Heart right ventricle (tissue), 16 donors: ENCODE results near the gene SOCS3. TPM values are rescaled to one million over a fixed set of nuclear protein-coding genes. Genes with fewer than 3 reads are reported as not detected.

ENCODE experiments used
- ATAC-seq, 8 donors: fragments of 200-7000 bp; cut with Tn5 transposase; one replicate each; pipeline ENCODE4 v1.9.1; 2020; ENCODE audit warnings: mild to moderate bottlenecking in 8 of 8, moderate library complexity in 8 of 8, moderate number of reproducible peaks in 1 of 8
- DNase-seq, 2 donors: peaks; one replicate each; pipeline ENCODE4 v3.0.0-alpha.2; 2020
- H3K27ac ChIP-seq, 10 donors: fragments of 200-600 bp; sonication (generic) in 2 of 10; one replicate each; pipeline versions ENCODE4 v1.5.0 to v1.8.0; 2020 to 2022; ENCODE audit warnings: mild to moderate bottlenecking in 3 of 10
- H3K27me3 ChIP-seq, 7 donors: fragments of 200-600 bp; one replicate each; pipeline ENCODE4 v1.8.0; 2021 to 2022; ENCODE audit warnings: mild to moderate bottlenecking in 2 of 7
- H3K36me3 ChIP-seq, 9 donors: fragments of 200-600 bp; sonication (generic) in 1 of 9; one replicate each; pipeline versions ENCODE4 v1.5.0 to v1.8.0; 2020 to 2022; ENCODE audit warnings: mild to moderate bottlenecking in 2 of 9
- H3K4me1 ChIP-seq, 9 donors: fragments of 200-600 bp; sonication (generic) in 1 of 9; one replicate each; pipeline versions ENCODE4 v1.5.0 to v1.8.0; 2020 to 2022; ENCODE audit warnings: mild to moderate bottlenecking in 4 of 9
- H3K4me3 ChIP-seq, 10 donors: fragments of 200-600 bp; sonication (generic) in 2 of 10; one replicate each; pipeline versions ENCODE4 v1.5.0 to v1.8.0; 2020 to 2022; ENCODE audit warnings: mild to moderate bottlenecking in 7 of 10, moderate library complexity in 2 of 10
- H3K9me3 ChIP-seq, 11 donors: fragments of 200-600 bp in 10 of 11; sonication (generic) in 2 of 11; one replicate each; pipeline versions ENCODE4 v1.5.0 to v1.8.0; 2013 to 2022; ENCODE audit warnings: mild to moderate bottlenecking in 2 of 11, control low read depth in 1 of 11, moderate library complexity in 1 of 11
- WGBS, 2 donors: extraction: QIAGEN DNeasy Blood & Tissue Kit; methylation state at CpG; one replicate each; pipeline ENCODE4 v1.1.7; 2013; ENCODE audit warnings: inconsistent platforms in 1 of 2; 5-methylcytosine and 5-hydroxymethylcytosine counted together
- intact Hi-C, 10 donors: fragments of 100-400 bp; cut with DNase I; formaldehyde crosslinking; loops; one replicate each; pipeline versions ENCODE4 v1.11.1 to v1.14.2; 2022
- polyA plus RNA-seq, 2 donors: library from polyadenylated mRNA; stranded (reverse); fragments of 200-250 nt; gene quantifications; one replicate each; pipeline ENCODE4 v1.2.3, GENCODE V29; 2013
- total RNA-seq, 10 donors: library from RNA; stranded (reverse); fragmentation: NEBNext Ultra II Directional in 3 of 10; extraction: Animal tissue kit (Norgen Biotek cat#: 25700) in 3 of 10; gene quantifications; one replicate each; pipeline versions ENCODE4 v1.2.1 to v1.2.4, GENCODE V29; 2021 to 2023
- TF ChIP-seq, protein P1 (sequence below), 9 donors: fragments of 200-600 bp; sonication (generic) in 2 of 9; IDR thresholded peaks; one replicate each; pipeline versions ENCODE4 v1.5.0 to v1.8.0; 2021 to 2022; ENCODE audit warnings: antibody characterized with exemption in 9 of 9, mild to moderate bottlenecking in 5 of 9, moderate library complexity in 1 of 9
- donor health status: Arrhythmogenic right ventricular cardiomyopathy.
- donor health status: ischemic (EF 13 %, LVEDD 7.1; RV severe dilation, severe dysfunction).
- donor health status: healthy with polysubstance abuse.
- donor health status: DM: no; HTN: yes; CAD: no.
- donor health status: DM: no; HTN: no; CAD: no.
- donor health status: ischemic (EF 25% LVEDD 6.9; RV normal size, moderate dysfunction).
- donor health status: ischemic (EF 25% LVEDD 5.7; RV mildly dilated, moderate dysfunction).
- donor health status: healthy.
- donor health status: DM: yes; HTN: yes; CAD: no.
- donor health status: Ischemic cardiomyopathy.
- donor health status: ischemic (EF 35%, LVEDD 5.7; RV mildly dilated, moderate dysfunction).
- donor health status: nonischemic (EF 11% LVEDD 7.7; RV severe dilation, severe dysfunction).
- donor health status: DM: yes; HTN: yes; CAD: no.
- donor health status: PGD.
- donor health status: ischemic (EF 29% LVEDD 5.4; RV normal size, mild dysfunction).
- donor health status: nonischemic (EF 23%, LVEDD 6.1; RV moderate dilation, normal function).

SOCS3 gene
- total and polyA plus RNA-seq, 12 donors: 7.7 to 189 (median 17.0) TPM

- Histone ChIP-seq H3K4me3 (no peak overlapping the region), H3K27me3 (no peaks in the 10 kb centered on the region), H3K27ac (peak overlapping the region in 5 of 10 donors; percentile 3 to 99 (median 89)), H3K4me1 (peaks cover 21 to 89% (median 80%) of the 10 kb centered on the region in 9 donors), H3K9me3 (no peaks in the 10 kb centered on the region), H3K36me3 (peaks cover 0 to 68% (median 0%) of the 10 kb centered on the region in 9 donors)
- intact Hi-C loops: no loop called here
- TF ChIP-seq, protein P1, sequence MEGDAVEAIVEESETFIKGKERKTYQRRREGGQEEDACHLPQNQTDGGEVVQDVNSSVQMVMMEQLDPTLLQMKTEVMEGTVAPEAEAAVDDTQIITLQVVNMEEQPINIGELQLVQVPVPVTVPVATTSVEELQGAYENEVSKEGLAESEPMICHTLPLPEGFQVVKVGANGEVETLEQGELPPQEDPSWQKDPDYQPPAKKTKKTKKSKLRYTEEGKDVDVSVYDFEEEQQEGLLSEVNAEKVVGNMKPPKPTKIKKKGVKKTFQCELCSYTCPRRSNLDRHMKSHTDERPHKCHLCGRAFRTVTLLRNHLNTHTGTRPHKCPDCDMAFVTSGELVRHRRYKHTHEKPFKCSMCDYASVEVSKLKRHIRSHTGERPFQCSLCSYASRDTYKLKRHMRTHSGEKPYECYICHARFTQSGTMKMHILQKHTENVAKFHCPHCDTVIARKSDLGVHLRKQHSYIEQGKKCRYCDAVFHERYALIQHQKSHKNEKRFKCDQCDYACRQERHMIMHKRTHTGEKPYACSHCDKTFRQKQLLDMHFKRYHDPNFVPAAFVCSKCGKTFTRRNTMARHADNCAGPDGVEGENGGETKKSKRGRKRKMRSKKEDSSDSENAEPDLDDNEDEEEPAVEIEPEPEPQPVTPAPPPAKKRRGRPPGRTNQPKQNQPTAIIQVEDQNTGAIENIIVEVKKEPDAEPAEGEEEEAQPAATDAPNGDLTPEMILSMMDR (IDR thresholded peaks at IDR 0.05): no peak
- no peak for DNase-seq
- 73 to 87% methylated on average over 4 of the region's 4 CpGs for whole genome bisulfite sequencing, 2 donors
- no peak for ATAC-seq
These were observed 32.0 kb upstream of the SOCS3 start for GRCh38 chr17:78391843-78392242.

DNA sequence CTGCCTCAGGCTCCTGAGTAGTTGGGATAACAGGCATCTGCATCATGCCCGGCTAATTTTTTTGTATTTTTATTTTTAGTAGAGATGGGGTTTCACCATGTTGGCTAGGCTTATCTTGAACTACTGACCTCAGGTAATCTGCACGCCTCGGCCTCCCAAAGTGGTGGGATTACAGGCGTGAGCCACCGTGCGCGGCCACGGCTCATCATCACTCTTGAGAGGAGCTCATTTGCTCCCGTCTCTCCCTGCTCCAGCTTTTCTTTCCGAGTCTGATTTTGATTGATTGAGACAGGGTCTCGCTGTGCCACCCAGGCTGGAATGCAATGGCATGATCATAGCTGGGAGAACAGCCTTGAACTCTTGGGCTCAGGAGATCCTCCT lies 31.2 kb upstream of the SOCS3 start:
- peak in 1 of 2 donors; percentile 2 for DNase-seq
- Histone ChIP-seq H3K9me3 (no peaks in the 10 kb centered on the region), H3K4me1 (peaks cover 14 to 89% (median 80%) of the 10 kb centered on the region in 9 donors), H3K27me3 (no peaks in the 10 kb centered on the region), H3K4me3 (no peak overlapping the region), H3K36me3 (peaks cover 0 to 60% (median 0%) of the 10 kb centered on the region in 9 donors), H3K27ac (peak overlapping the region in 7 of 10 donors; percentile 11 to 99 (median 88))
- intact Hi-C loops: no loop called here
- TF ChIP-seq, protein P1 (IDR thresholded peaks at IDR 0.05): no peak
- WGBS, 2 donors: 92 to 95% methylated on average over 11 of the region's 11 CpGs
- ATAC-seq: no peak

DNA sequence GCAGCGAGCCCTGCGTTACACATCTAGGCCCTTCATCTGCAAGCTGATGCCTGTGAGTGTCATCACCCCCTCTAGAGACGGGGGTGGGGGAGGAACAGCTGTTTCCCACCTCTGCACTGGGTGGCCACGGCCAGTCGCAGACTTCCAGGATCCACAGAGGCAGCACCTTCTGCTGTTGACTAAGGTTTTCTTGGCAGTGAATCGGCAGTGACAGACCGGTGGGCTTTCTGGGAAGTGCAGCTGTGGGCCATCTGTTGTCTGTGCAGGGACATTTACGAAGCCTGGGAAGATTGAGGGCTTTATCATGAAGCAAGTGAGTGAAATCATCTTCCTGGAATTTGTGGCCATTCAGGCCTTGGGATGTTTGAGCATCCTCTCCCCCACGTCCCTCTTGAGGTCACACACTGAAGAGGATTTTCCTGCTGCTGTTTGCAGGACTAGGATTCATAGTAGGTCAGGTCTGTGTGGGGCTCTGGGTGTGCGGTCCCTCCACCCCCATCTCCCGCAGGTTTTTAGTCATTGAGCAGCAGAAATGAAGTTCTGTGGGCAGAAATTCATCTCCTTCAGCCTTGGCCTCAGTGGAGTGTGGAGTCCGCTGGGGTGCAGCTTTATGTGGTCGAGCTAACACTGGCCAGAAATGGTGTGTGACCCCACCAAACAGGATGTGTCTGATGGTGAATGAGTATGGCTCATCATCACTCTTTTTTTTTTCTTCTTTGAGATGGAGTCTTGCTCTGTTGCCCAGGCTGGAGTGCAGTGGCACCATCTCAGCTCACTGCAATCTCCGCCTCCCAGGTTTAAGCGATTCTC lies 30.6 kb upstream of the SOCS3 start:
- DNase-seq: peak; percentile 14 to 38
- TF ChIP-seq, protein P1 (IDR thresholded peaks at IDR 0.05): peak in 1 of 9 donors; percentile 13

GRCh38 chr17:78387977-78388941 lies 28.4 kb upstream of the SOCS3 start:
- Histone ChIP-seq H3K9me3 (no peaks in the 10 kb centered on the region), H3K4me3 (peak overlapping the region in 3 of 10 donors; percentile 8 to 24 (median 15)), H3K27me3 (no peaks in the 10 kb centered on the region), H3K27ac (peak overlapping the region; percentile 6 to 99 (median 79)), H3K4me1 (peaks cover 22 to 96% (median 87%) of the 10 kb centered on the region in 9 donors), H3K36me3 (peaks cover 0 to 36% (median 0%) of the 10 kb centered on the region in 9 donors)
- WGBS, 2 donors: 38% methylated on average over 10 of the region's 10 CpGs
- ATAC-seq: peak; percentile 24 to 64 (median 55)
- TF ChIP-seq, protein P1 (IDR thresholded peaks at IDR 0.05): no peak
- intact Hi-C loops: no loop called here
- peak; percentile 32 to 65 for DNase-seq

More for the DNA sequence above, 30.6 kb upstream of the SOCS3 start:
- peak overlapping the region in 9 of 10 donors; percentile 3 to 99 (median 64) for H3K27ac ChIP-seq
- no peaks in the 10 kb centered on the region for H3K27me3 ChIP-seq
- peak in 5 of 8 donors; percentile 25 to 71 (median 42) for ATAC-seq
- no peaks in the 10 kb centered on the region for H3K9me3 ChIP-seq
- H3K4me3 ChIP-seq: no peak overlapping the region
- peaks cover 16 to 89% (median 80%) of the 10 kb centered on the region in 9 donors for H3K4me1 ChIP-seq
- intact Hi-C loops: no loop called here
- WGBS, 2 donors: 50 to 59% methylated on average over 15 of the region's 15 CpGs
- H3K36me3 ChIP-seq: peaks cover 0 to 54% (median 0%) of the 10 kb centered on the region in 9 donors
